Endothelial cell of umbilical vein (primary cell): Measurements from ENCODE around the gene CTSE. TPM values are rescaled to one million over a fixed set of nuclear protein-coding genes. Genes with fewer than 3 reads are reported as not detected.

Source experiments
- BruUV-seq: library from RNA; stranded (reverse); fragments of 400-500 nt; replicated peaks from 2 replicates; lab custom pipeline; 2021; lab: Mats Ljungman, UMichigan
- CTCF ChIA-PET: fragments of 300-600, 350-600 bp; sonication (Branson Sonifier 250); formaldehyde crosslinking; loops from one replicate; lab custom pipeline; 2021; ENCODE audit warnings: antibody characterized with exemption, inconsistent platforms; lab: Charles Lee
- POLR2A ChIA-PET: fragments of 300-600, 350-600 bp; sonication (Branson Sonifier 250); formaldehyde crosslinking; loops from one replicate; lab custom pipeline; 2021; ENCODE audit warnings: antibody characterized with exemption, inconsistent platforms; lab: Charles Lee
- DNase-seq: peaks from one replicate; pipeline ENCODE4 v3.0.0-alpha.2; 2011; ENCODE audit warnings: low read depth, low spot score
- FAIRE-seq: peaks from 2 replicates; lab custom pipeline; 2011; peaks lifted over from hg19 to GRCh38; lab: Jason Lieb, UNC
- H2AFZ ChIP-seq: 2 replicates; pipeline ENCODE4 v1.6.0; 2012; ENCODE audit warnings: low read depth, low read length, control low read depth, inconsistent platforms
- H3K27ac ChIP-seq: 2 replicates; pipeline ENCODE4 v1.5.1; 2011; ENCODE audit warnings: low read depth, mild to moderate bottlenecking, control low read depth, low read length, moderate library complexity; ENCODE audit not compliant: insufficient read depth
- H3K27me3 ChIP-seq, 2 experiments: 2 replicates each; pipeline versions ENCODE4 v1.6.0 to v1.6.1; 2011; ENCODE audit warnings: low read length in 2 of 2, mixed read lengths in 1 of 2; ENCODE audit not compliant: control insufficient read depth in 2 of 2, insufficient read depth in 2 of 2
- H3K36me3 ChIP-seq, 2 experiments: 2 replicates in 1 of 2; 3 replicates in 1 of 2; pipeline ENCODE4 v1.5.1; 2011; ENCODE audit warnings: low read length in 2 of 2, mild to moderate bottlenecking in 1 of 2, moderate library complexity in 1 of 2; ENCODE audit not compliant: control insufficient read depth in 2 of 2, insufficient read depth in 2 of 2; ENCODE audit errors: extremely low read depth in 1 of 2
- H3K4me1 ChIP-seq: 3 replicates; pipeline ENCODE4 v1.5.1; 2011; ENCODE audit warnings: mild to moderate bottlenecking, low read length; ENCODE audit not compliant: control insufficient read depth, insufficient read depth; ENCODE audit errors: extremely low read depth
- H3K4me2 ChIP-seq: 2 replicates; pipeline ENCODE4 v1.6.1; 2011; ENCODE audit warnings: low read length, control low read depth, mixed read lengths; ENCODE audit not compliant: insufficient read depth
- H3K4me3 ChIP-seq, 3 experiments: fragments of 200-600 bp in 1 of 3; sonication (generic), shearing (Covaris generic) in 1 of 3; replicated peaks in 1 of 3; 2 replicates each; pipeline ENCODE4 v1.5.1; 2011 to 2016; ENCODE audit warnings: control low read depth in 3 of 3, low read length in 3 of 3, mild to moderate bottlenecking in 2 of 3, inconsistent platforms in 1 of 3, low read depth in 1 of 3, moderate library complexity in 1 of 3; ENCODE audit not compliant: insufficient read depth in 1 of 3
- H3K79me2 ChIP-seq: 2 replicates; pipeline ENCODE4 v1.6.0; 2012; ENCODE audit warnings: low read length, inconsistent platforms; ENCODE audit not compliant: control insufficient read depth, insufficient read depth
- H3K9ac ChIP-seq: replicated peaks from 2 replicates; pipeline ENCODE3; 2011; ENCODE audit warnings: low read length, control low read depth; ENCODE audit not compliant: insufficient read depth; ENCODE audit errors: extremely low read depth
- H3K9me1 ChIP-seq: replicated peaks from 3 replicates; pipeline ENCODE4 v1.6.0; 2011; ENCODE audit warnings: mild to moderate bottlenecking, low read length; ENCODE audit not compliant: control insufficient read depth, insufficient read depth; ENCODE audit errors: extremely low read depth
- H3K9me3 ChIP-seq: replicated peaks from 2 replicates; pipeline ENCODE4 v1.5.1; 2012; ENCODE audit warnings: low read length, inconsistent platforms; ENCODE audit not compliant: control insufficient read depth, insufficient read depth
- H4K20me1 ChIP-seq: replicated peaks from 2 replicates; pipeline ENCODE3; 2011; ENCODE audit warnings: mild to moderate bottlenecking, low read length; ENCODE audit not compliant: control insufficient read depth, insufficient read depth; ENCODE audit errors: extremely low read depth
- CTCF ChIP-seq, 2 donors: IDR thresholded peaks; 1 replicate in 1 of 2; 2 replicates in 1 of 2; pipeline ENCODE4 v1.5.1; 2011; ENCODE audit warnings: low read length in 2 of 2, mild to moderate bottlenecking in 2 of 2, moderate library complexity in 2 of 2, control low read depth in 1 of 2, inconsistent platforms in 1 of 2, low read depth in 1 of 2; ENCODE audit not compliant: insufficient read depth in 1 of 2; ENCODE audit errors: extremely low read depth in 1 of 2
- EZH2 ChIP-seq: IDR thresholded peaks from 2 replicates; pipeline ENCODE4 v1.6.1; 2012; ENCODE audit warnings: borderline replicate concordance, low read depth, mild to moderate bottlenecking, moderate library complexity, low read length, inconsistent platforms; ENCODE audit not compliant: severe bottlenecking
- FOS ChIP-seq: IDR thresholded peaks from 2 replicates; pipeline ENCODE4 v1.6.1; 2011; ENCODE audit warnings: mild to moderate bottlenecking, low read length, moderate library complexity, borderline replicate concordance; ENCODE audit not compliant: insufficient read depth
- GATA2 ChIP-seq: IDR thresholded peaks from 2 replicates; pipeline ENCODE4 v1.7.0; 2011; ENCODE audit warnings: low read depth, mild to moderate bottlenecking, moderate library complexity, mixed read lengths, low read length; ENCODE audit not compliant: insufficient read length, insufficient read depth
- JUN ChIP-seq: IDR thresholded peaks from 2 replicates; pipeline ENCODE4 v1.6.1; 2011; ENCODE audit warnings: borderline replicate concordance, low read depth; ENCODE audit not compliant: insufficient read length, insufficient read depth
- MYC ChIP-seq: IDR thresholded peaks from one replicate; pipeline ENCODE4 v1.6.1; 2011; ENCODE audit warnings: mild to moderate bottlenecking, low read depth, low read length
- POLR2A ChIP-seq: IDR thresholded peaks from 2 replicates; pipeline ENCODE4 v1.6.1; 2012; ENCODE audit warnings: low read depth, mild to moderate bottlenecking, control low read depth, low read length
- POLR2AphosphoS5 ChIP-seq: IDR thresholded peaks from 2 replicates; pipeline ENCODE4 v1.6.1; 2012; ENCODE audit warnings: low read depth, mild to moderate bottlenecking, control low read depth, low read length, moderate library complexity; ENCODE audit not compliant: insufficient read depth
- dilution Hi-C: fragments of 300-500 bp; cut with MboI; formaldehyde crosslinking; loops from one replicate; pipeline ENCODE4 v1.15.0; 2019; ENCODE audit warnings: low sequenced_read_pairs; ENCODE audit not compliant: extremely low pct_ligation_motif_present
- intact Hi-C: fragments of 100-400 bp; cut with micrococcal nuclease; formaldehyde crosslinking; loops from one replicate; pipeline ENCODE4 v1.10.0; 2022
- polyA plus RNA-seq, 4 experiments: library from polyadenylated mRNA; depleted of rRNA in 3 of 4; stranded (reverse) in 3 of 4; unstranded in 1 of 4; fragments of >200 nt; gene quantifications; 2 replicates each; pipeline versions ENCODE4 v1.2.1 to v1.2.3, GENCODE V29; 2011 to 2012; ENCODE audit warnings: missing spikeins in 1 of 4
- total RNA-seq: library from RNA; stranded (reverse); gene quantifications from 2 replicates; pipeline ENCODE4 v1.2.3, GENCODE V29; 2021
- TF ChIP-seq, protein P1 (sequence below): IDR thresholded peaks from 2 replicates; pipeline ENCODE4 v1.6.1; 2011; ENCODE audit not compliant: insufficient read depth, insufficient read length

Gene CTSE
- total and polyA plus RNA-seq, 2 donors (not counting 3 experiments of a cell fraction or from before 2014, with no cell fraction given) = 0.17 TPM; not detected in 1

GRCh38 chr1:206015071-206015470, 8.6 kb downstream of the CTSE start:
- Histone ChIP-seq H2AFZ (no peak overlapping the region), H3K9me1 (no peaks in the 10 kb centered on the region), H3K9ac (no peak overlapping the region), H3K36me3 (no peaks in the 10 kb centered on the region), H3K4me2 (no peak overlapping the region), H3K79me2 (no peaks in the 10 kb centered on the region), H3K4me1 (no peaks in the 10 kb centered on the region), H3K27ac (no peak overlapping the region), H4K20me1 (no peaks in the 10 kb centered on the region), H3K9me3 (no peaks in the 10 kb centered on the region), H3K4me3 (no peak overlapping the region), H3K27me3 (peaks cover 0 to 1% of the 10 kb centered on the region in 2 experiments)
- intact Hi-C loops (no loop called here), dilution Hi-C loops (no loop called here)
- DNase-seq (no peak), FAIRE-seq (no peak)
- ChIA-PET CTCF (interaction anchor here (1.0 to 1.3 kb wide), 5 partner anchors 15 to 96 kb away, joined by 3 to 6 read pairs (median 4); no protein-coding TSS in a partner anchor), POLR2A (no interaction called here)
- TF ChIP-seq, protein P1, sequence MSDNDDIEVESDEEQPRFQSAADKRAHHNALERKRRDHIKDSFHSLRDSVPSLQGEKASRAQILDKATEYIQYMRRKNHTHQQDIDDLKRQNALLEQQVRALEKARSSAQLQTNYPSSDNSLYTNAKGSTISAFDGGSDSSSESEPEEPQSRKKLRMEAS = no peak
- TF ChIP-seq POLR2AphosphoS5 (no peak), MYC (no peak), CTCF (IDR thresholded peaks at IDR 0.05; ENCODE audit: extremely low read depth in 1 of 2, insufficient read depth in 1 of 2, low read depth in 1 of 2, low read length in 2 of 2) (no peak), POLR2A (no peak), FOS (no peak), JUN (no peak), EZH2 (no peak), GATA2 (no peak)
- BruUV-seq = no TSS peak
